ENCODE measurements around the gene ALS2.

Gene ALS2

GRCh38 chr2:201751566-201751965, 29.2 kb downstream of the ALS2 start:
- DNase-seq, result no peak

- no peak for DNase-seq
Measured at GRCh38 chr2:201746551-201746950, 34.2 kb downstream of the ALS2 start.

GRCh38 chr2:201735486-201735885, 45.2 kb downstream of the ALS2 start:
- no peak for DNase-seq

- no peak for DNase-seq
Measured at GRCh38 chr2:201734111-201734510, 46.6 kb downstream of the ALS2 start.

GRCh38 chr2:201733544-201733943, 47.2 kb downstream of the ALS2 start:
- no peak for DNase-seq

- no peak for DNase-seq
Measured at GRCh38 chr2:201730651-201731285, 50.0 kb downstream of the ALS2 start.

- no peak for DNase-seq
Measured at GRCh38 chr2:201715459-201715858, 65.3 kb downstream of the ALS2 start.

- no peak for DNase-seq
Measured at GRCh38 chr2:201712726-201713125, 68.0 kb downstream of the ALS2 start.

- no peak for DNase-seq
Measured at GRCh38 chr2:201709747-201710146, 71.0 kb downstream of the ALS2 start.

- DNase-seq, result no peak
Measured at GRCh38 chr2:201709049-201709448, 71.7 kb downstream of the ALS2 start.

GRCh38 chr2:201707753-201708152, 73.0 kb downstream of the ALS2 start:
- no peak for DNase-seq

- DNase-seq, result no peak
Measured at GRCh38 chr2:201707142-201707541, 73.6 kb downstream of the ALS2 start.

- DNase-seq, result no peak
Measured at GRCh38 chr2:201704536-201704935, 76.2 kb downstream of the ALS2 start.

- no peak for DNase-seq
Measured at GRCh38 chr2:201701646-201702045, 79.1 kb downstream of the ALS2 start.

- no peak for DNase-seq
Measured at GRCh38 chr2:201699416-201699815, 81.3 kb downstream of the ALS2 start.

GRCh38 chr2:201698588-201699226, 82.0 kb downstream of the ALS2 start, which contains the start of gene MPP4:
MPP4 (minus strand) TSS chr2:201698644; CDS start chr2:201693954, 4,690 bp downstream.
- DNase-seq, result no peak

GRCh38 chr2:201697899-201698298, 82.8 kb downstream of the ALS2 start:
- DNase-seq, result no peak

- no peak for DNase-seq
Measured at GRCh38 chr2:201696151-201696659, 84.5 kb downstream of the ALS2 start.

- no peak for DNase-seq
Measured at GRCh38 chr2:201685156-201685555, 95.6 kb downstream of the ALS2 start.

- no peak for DNase-seq
Measured at GRCh38 chr2:201680743-201681142, 100.0 kb downstream of the ALS2 start.

GRCh38 chr2:201678401-201678800, 102.3 kb downstream of the ALS2 start:
- DNase-seq, result no peak

GRCh38 chr2:201675454-201675853, 105.3 kb downstream of the ALS2 start:
- DNase-seq, result no peak

GRCh38 chr2:201674794-201675193, 105.9 kb downstream of the ALS2 start:
- no peak for DNase-seq

GRCh38 chr2:201674298-201674697, 106.4 kb downstream of the ALS2 start:
- DNase-seq, result no peak

GRCh38 chr2:201673546-201673945, 107.2 kb downstream of the ALS2 start:
- no peak for DNase-seq
